GF-D8 (cell line): ENCODE results near the gene RTN1.

Experiments
- DNase-seq: peaks from one replicate; lab custom pipeline; 2025; lab: John Stamatoyannopoulos, UW

RTN1 gene

GRCh38 chr14:59870277-59871165 lies at the start of gene RTN1:
Gene RTN1, minus strand, starts transcription at chr14:59870776. Its CDS starts 146 bp downstream, at chr14:59870630.
- no peak for DNase-seq

- DNase-seq: no peak
Observed at GRCh38 chr14:59920378-59920683, 49.8 kb upstream of the RTN1 start.

- no peak for DNase-seq
Observed at GRCh38 chr14:59919570-59920377, 49.2 kb upstream of the RTN1 start, which contains the start of gene LRRC9. Gene LRRC9, plus strand, starts transcription at chr14:59920144.

GRCh38 chr14:59918824-59919569 lies 48.4 kb upstream of the RTN1 start:
- no peak for DNase-seq

GRCh38 chr14:59913187-59913586 lies 42.6 kb upstream of the RTN1 start:
- DNase-seq: no peak

GRCh38 chr14:59912443-59912842 lies 41.9 kb upstream of the RTN1 start:
- DNase-seq: no peak

GRCh38 chr14:59905188-59905587 lies 34.6 kb upstream of the RTN1 start:
- no peak for DNase-seq

- no peak for DNase-seq
Observed at GRCh38 chr14:59904184-59904583, 33.6 kb upstream of the RTN1 start.

- no peak for DNase-seq
Observed at GRCh38 chr14:59900556-59900955, 30.0 kb upstream of the RTN1 start.

GRCh38 chr14:59897757-59898383 lies 27.3 kb upstream of the RTN1 start:
- DNase-seq: no peak

- no peak for DNase-seq
Observed at GRCh38 chr14:59895721-59896120, 25.1 kb upstream of the RTN1 start.

GRCh38 chr14:59890676-59891075 lies 20.1 kb upstream of the RTN1 start:
- DNase-seq: no peak

GRCh38 chr14:59882957-59883356 lies 12.4 kb upstream of the RTN1 start:
- no peak for DNase-seq

- no peak for DNase-seq
Observed at GRCh38 chr14:59871166-59871495, 555 bp upstream of the RTN1 start.

- DNase-seq: no peak
Observed at GRCh38 chr14:59869381-59870255, 958 bp downstream of the RTN1 start.

GRCh38 chr14:59868021-59868420 lies 2.6 kb downstream of the RTN1 start:
- no peak for DNase-seq

GRCh38 chr14:59863806-59864525 lies 6.6 kb downstream of the RTN1 start:
- DNase-seq: no peak

GRCh38 chr14:59857328-59857727 lies 13.2 kb downstream of the RTN1 start:
- no peak for DNase-seq

GRCh38 chr14:59852350-59852749 lies 18.2 kb downstream of the RTN1 start:
- DNase-seq: no peak

GRCh38 chr14:59850458-59850857 lies 20.1 kb downstream of the RTN1 start:
- no peak for DNase-seq
